CD4-positive, alpha-beta T cell treated with Interleukin-4 for 4 hours (primary cell): ENCODE results near the gene DNAJC4.
"Not testable (repeated sequence)": the region's sequence is repeated elsewhere in the genome, so short reads cannot be mapped to it uniquely, and the experiment has no call there.

Experiments used
- DNase-seq: peaks from one replicate; pipeline ENCODE4 v3.0.0-alpha.2; 2020

The DNAJC4 gene

GRCh38 chr11:64246621-64246870, 16.2 kb downstream of the DNAJC4 start:
- not testable (repeated sequence) for DNase-seq

- peak; percentile 76 for DNase-seq
Observed at GRCh38 chr11:64246871-64247728, 16.8 kb downstream of the DNAJC4 start, which contains the start of gene PPP1R14B. Gene PPP1R14B, minus strand, starts transcription at chr11:64246943. Its CDS starts 270 bp downstream, at chr11:64246673.

DNA sequence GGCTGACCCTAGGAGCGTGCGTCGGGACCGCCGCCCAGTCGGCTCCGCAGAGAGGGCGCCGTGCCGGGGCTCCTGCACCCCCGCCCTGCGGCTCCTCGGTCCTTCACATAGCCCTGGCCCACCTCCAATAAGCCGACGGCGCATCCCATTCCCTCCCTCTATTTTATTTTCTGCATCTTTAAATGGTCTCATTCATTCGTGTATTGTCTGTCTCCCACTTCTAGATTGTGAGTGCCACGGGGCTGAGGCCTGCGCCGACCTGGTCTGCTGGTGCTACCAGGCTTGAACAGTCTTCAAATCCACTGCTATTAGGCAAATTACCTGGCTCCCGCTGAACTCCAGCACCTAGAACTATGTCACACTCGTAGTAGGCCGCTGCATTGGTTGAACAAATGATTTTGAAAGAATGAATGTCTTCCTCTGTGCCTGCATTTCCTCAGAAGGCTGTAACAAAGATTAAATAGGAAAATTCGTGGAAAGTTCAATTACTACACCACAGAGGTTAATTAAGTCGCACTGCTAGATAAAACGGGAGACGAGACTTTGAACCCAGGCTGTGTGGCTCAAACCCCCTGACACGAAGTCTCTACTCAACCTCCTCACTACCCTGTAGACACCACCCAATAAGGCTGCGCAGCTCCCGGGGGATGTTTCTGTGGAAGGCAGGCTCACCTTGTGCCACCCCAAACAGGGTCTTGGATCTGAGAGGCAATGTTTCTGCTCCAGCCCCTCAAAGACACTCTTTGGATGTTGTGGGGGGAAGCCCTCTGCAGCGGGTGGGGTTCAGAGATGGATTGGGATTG, 17.6 kb downstream of the DNAJC4 start:
- DNase-seq = no peak

DNA sequence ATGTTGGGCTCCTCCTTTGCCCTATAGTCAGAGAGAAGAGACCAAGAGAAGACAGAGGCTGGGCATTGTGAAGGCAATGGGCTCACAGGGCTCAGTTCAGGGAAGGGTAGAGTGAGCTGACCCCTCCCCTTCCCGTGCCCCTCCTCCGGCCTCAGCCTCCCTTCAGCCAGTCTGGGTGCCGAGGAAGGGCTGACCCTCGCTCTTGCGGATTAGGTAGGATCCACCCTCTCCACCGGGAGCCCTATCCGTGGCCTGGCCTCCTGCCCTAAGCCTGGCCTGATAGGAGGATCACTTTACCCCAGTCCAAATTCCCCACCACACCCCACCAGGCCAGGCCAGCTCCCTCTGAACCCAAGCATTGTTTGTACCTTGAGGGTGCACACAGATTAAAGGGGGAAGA, 18.2 kb downstream of the DNAJC4 start:
- DNase-seq = no peak

- DNase-seq = no peak
Observed at GRCh38 chr11:64249038-64249437, 18.7 kb downstream of the DNAJC4 start.

DNA sequence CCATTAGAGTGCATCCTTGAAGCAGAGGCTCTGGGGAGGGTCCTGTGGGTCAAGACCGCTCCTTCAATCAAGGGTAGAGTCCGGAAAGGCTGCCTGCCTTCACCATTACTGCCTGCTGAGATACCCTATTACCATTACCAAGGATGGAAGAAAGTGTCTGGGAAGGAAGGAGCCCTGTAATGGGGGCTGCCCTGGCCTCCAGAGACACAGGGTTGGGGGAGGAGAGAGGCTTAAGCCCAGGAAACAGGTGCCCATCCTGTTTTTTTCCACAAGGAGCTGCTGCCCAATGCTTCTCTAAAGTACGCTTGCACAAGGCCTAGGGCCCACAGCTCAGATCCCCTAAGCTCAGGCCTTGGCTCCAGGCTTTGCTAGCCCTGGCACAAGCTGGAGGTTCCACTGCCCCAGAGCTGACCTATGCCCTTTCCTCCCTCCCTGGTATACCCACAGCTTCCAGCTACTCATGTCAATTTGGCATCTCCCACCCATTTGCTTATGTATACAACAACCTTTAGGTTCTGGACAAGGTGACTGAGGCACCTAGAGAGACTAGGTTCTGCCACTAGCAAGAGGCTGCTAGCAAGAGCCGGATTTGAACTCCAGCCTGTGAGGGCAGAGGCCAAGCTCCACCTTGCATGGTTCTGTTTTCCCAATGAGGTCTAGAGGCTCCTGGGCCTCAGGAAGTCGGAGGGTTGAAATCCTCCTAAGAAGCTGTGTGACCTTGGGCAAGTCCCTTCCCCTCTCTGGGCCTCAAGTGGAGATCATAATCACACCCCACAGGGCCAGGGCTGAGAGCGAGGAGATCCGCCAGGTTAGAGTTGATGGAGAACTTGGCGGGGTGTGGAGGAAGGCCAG, 19.4 kb downstream of the DNAJC4 start:
- DNase-seq = no peak

GRCh38 chr11:64250415-64251015, 20.2 kb downstream of the DNAJC4 start:
- no peak for DNase-seq

GRCh38 chr11:64251016-64251752, 20.8 kb downstream of the DNAJC4 start, which contains the start of gene PLCB3:
Gene PLCB3, plus strand, starts transcription at chr11:64251530. Its CDS starts 120 bp downstream, at chr11:64251650.
- DNase-seq = no peak

GRCh38 chr11:64251753-64252002, 21.3 kb downstream of the DNAJC4 start:
- DNase-seq = no peak

DNA sequence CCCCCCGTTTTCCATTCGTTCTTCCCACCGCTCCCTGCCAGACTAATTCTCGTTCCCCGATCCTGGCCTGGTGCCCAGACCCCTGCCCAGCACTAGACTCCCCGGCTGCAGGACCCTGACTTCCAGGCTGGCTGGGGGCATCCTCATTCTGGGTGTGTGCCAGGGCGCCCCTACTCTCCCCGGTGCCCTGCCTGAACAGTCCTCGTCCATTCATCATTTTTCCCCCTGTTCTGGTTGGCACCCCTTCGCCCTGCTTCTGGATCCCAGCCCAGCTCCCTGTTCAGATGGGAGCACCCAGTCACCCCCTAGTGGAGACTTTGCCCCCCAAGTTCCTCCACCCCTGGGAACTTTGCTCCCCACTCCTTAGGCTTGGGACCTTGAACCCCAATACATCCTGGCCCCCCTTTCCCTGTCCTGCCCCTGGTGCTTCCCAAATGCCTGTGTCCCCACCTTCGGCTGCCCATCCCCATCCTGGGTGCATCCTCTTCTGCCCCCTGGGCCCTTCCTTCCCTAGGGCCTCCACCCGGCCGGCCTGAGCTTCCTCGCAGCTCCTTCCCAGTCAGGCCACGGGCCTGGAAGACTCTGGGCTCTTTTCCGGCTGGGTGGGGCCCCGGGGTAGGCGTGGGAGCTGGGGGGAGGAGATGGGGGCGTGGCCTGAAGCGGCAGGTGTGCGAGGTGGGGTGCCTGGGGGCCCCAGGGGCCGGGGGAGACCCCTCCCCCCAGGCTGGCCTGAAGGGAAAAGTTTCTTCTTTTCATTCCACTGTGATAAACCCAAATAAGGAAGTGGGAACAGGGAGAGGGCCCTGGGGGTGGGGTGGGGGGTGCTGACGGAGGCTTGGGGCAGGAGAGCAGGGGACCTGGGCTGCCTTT, 21.9 kb downstream of the DNAJC4 start:
- no peak for DNase-seq

- DNase-seq = no peak
Observed at GRCh38 chr11:64253043-64253442, 22.7 kb downstream of the DNAJC4 start.

DNA sequence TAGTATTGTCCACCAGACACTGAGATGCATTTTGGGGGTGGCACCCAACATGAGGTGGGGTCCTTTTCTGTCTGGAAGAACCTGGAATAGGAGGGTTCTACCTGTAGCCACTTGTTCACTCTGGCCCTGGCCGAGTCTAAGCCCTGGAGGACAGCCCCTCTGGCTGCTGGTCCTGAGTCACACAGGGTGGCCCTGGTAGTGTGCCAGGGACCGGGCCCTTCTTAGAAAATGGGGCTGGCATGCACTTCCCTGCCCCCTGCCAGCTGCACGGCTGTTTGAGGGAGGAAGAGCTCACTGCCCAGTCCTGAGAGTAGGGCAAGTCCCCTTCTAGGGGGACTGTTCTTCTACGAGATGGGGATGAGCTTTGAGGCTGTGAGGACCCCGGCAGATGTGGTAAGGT, 23.1 kb downstream of the DNAJC4 start:
- DNase-seq = no peak

GRCh38 chr11:64254326-64254725, 24.0 kb downstream of the DNAJC4 start:
- DNase-seq = no peak

DNA sequence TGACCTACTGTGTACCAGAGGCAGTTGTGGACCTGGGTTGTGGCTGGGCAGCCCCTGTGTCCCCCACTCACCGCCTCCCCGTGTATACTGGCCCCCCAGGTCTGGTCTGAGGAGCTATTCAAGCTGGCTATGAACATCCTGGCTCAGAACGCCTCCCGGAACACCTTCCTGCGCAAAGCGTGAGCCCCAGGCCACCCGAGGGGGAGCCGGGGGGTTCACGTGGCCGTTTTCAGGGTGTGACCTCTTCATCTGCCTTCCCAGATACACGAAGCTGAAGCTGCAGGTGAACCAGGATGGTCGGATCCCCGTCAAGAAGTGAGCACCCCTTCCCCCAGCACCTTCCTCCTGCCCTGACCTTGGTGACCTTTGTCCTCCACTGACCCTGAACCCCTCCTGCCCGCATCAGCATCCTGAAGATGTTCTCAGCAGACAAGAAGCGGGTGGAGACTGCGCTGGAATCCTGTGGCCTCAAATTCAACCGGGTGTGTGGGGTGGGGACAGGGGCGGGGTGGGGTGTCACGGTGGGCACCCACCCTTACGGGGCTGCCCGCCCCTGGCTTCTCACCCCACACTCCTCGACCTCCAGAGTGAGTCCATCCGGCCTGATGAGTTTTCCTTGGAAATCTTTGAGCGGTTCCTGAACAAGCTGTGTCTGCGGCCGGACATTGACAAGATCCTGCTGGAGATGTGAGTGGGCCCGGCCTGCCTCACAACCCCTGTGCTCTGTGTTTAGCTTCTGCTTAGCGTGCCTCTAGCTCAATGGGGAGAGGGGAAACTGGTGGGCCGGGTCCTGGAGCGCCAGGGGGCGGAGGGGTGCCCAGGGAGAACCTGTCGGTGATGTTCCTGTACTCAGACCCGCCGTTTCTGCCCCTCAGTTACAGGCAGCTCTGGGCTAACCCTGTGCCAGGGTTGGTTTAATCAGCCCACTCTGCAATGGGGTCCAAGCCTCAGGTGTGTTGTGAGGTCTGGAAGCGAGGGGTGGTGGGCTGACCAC, 25.1 kb downstream of the DNAJC4 start:
- no peak for DNase-seq

DNA sequence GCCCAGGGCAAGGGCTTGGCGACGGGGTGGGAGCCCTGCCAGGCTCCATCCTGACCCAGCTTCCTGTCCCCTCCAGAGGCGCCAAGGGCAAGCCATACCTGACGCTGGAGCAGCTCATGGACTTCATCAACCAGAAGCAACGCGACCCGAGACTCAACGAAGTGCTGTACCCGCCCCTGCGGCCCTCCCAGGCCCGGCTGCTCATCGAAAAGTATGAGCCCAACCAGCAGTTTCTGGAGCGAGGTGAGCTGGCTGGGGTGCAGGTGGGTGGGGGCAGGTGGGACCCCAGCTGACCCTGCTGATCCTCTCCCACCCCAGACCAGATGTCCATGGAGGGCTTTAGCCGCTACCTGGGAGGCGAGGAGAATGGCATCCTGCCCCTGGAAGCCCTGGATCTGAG, 26.0 kb downstream of the DNAJC4 start:
- no peak for DNase-seq

DNA sequence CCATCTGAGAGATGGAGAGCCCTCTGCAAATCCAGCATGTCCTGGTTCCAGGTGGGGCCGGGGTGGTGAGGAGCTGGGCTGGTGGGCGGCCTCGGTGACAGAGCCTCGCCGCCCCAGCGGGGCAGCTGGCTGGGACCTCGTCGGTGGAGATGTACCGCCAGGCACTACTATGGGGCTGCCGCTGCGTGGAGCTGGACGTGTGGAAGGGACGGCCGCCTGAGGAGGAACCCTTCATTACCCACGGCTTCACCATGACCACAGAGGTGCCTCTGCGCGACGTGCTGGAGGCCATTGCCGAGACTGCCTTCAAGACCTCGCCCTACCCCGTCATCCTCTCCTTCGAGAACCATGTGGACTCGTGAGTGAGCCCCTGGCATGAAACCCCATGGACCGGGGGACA, 28.0 kb downstream of the DNAJC4 start:
- no peak for DNase-seq

DNA sequence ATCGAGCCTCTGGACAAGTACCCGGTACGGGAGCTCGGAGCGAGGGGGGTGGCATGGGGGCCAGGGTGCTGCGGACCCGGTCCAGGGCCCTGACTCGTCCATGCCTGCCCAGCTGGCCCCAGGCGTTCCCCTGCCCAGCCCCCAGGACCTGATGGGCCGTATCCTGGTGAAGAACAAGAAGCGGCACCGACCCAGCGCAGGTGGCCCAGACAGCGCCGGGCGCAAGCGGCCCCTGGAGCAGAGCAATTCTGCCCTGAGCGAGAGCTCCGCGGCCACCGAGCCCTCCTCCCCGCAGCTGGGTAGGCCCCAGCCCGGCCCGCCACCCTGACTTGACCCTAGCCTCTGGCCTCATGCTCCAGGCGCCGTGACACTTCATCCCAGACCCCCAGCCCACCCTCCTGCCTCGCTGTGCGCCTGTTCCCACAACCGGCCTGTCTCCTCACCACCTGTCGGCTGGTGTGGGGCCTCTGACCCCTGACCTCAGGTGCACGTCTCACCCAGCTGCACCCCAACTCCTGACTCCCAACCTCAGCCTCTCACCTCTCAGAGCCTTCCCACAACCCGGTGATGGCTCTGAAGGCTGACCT, 28.7 kb downstream of the DNAJC4 start:
- DNase-seq = no peak

DNA sequence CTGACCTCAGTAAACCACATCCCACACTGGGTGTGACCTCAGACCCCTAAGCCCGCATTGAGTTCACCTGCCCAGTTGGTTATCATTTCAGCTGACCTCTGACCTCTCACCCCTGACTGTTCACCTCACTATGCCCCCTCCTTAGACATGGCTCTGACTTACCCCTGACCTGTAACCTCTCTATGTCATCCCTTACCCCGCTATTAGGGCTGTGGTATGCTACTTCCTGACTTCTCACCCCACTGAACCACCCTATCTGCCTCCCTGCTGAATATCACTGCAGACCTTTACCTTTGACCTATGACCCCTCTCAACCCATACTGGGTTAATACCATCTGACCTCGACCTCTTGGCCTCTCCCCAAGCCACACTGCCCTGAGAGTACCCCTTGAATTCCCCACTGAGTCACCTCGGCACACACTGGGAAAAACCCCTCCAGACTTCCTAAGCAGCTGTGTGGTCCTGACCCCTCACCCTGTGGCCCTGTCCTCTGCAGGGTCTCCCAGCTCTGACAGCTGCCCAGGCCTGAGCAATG, 29.3 kb downstream of the DNAJC4 start:
- DNase-seq = no peak

DNA sequence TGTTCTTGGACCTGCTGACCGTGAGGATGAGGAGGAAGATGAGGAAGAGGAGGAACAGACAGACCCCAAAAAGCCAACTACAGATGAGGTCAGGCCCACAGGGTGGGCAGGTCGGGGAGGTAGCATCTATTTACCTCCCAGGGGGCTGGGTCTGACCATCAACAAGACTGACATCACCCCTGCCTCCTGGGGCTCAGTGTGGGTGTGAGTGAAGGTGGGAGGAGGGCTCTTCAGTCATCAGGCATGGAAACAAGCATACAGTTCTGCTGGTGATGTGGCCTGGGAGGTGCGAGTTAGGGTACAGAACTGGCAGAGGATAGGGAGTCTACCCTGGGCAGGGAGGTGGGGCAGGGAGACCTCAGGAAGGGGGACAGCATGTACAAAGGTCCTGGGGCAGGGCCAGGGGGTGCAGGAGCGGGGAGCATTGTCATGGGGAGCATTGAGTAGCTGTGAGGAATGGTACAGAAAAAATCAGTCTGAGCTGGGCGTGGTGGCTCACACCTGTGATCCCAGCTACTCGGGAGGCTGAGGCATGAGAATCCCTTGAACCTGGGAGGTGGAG, 29.9 kb downstream of the DNAJC4 start:
- no peak for DNase-seq
